Gastroesophageal sphincter (tissue), 4 donors: ENCODE results near the gene SLCO1B1. TPM values are rescaled to one million over a fixed set of nuclear protein-coding genes. Genes with fewer than 3 reads are reported as not detected.

Experiments
- ATAC-seq: fragments of 150-250 bp; one replicate; pipeline ENCODE4 v1.9.1; 2016; ENCODE audit warnings: mild to moderate bottlenecking, moderate library complexity
- H3K27ac ChIP-seq, 4 donors: fragments of 200-600 bp; sonication (generic) in 3 of 4; 1 replicate in 3 of 4; 2 replicates in 1 of 4; pipeline ENCODE4 v1.5.1; 2016 to 2019
- H3K27me3 ChIP-seq: fragments of 200-600 bp; sonication (generic); one replicate; pipeline ENCODE4 v1.5.1; 2019
- H3K36me3 ChIP-seq, 2 donors: fragments of 200-600 bp; sonication (generic); one replicate each; pipeline ENCODE4 v1.5.1; 2019; ENCODE audit warnings: control low read depth in 1 of 2
- H3K4me1 ChIP-seq, 3 donors: fragments of 200-600 bp; sonication (generic); 1 replicate in 2 of 3; 2 replicates in 1 of 3; pipeline ENCODE4 v1.5.1; 2016 to 2019; ENCODE audit warnings: control low read depth in 2 of 3
- H3K4me3 ChIP-seq, 2 donors: fragments of 200-600 bp; sonication (generic); one replicate each; pipeline ENCODE4 v1.5.1; 2019; ENCODE audit warnings: mild to moderate bottlenecking in 1 of 2, moderate library complexity in 1 of 2
- H3K9me3 ChIP-seq, 3 donors: fragments of 200-600 bp; sonication (generic); one replicate each; pipeline ENCODE4 v1.5.1; 2017 to 2019; ENCODE audit warnings: control low read depth in 2 of 3
- CTCF ChIP-seq, 4 experiments: fragments of 200-600 bp in 2 of 4; fragments of 450-650 bp in 2 of 4; sonication (generic) in 1 of 4; IDR thresholded peaks; one replicate each; pipeline ENCODE4 v1.5.1; 2017 to 2019; ENCODE audit warnings: antibody characterized with exemption in 4 of 4, mild to moderate bottlenecking in 2 of 4, moderate library complexity in 2 of 4
- EP300 ChIP-seq: sonication (generic); formaldehyde crosslinking; IDR thresholded peaks from one replicate; pipeline ENCODE4 v1.6.1; 2017; ENCODE audit warnings: antibody characterized with exemption, mild to moderate bottlenecking
- POLR2A ChIP-seq, 2 donors: fragments of 450-650 bp; IDR thresholded peaks; one replicate each; pipeline ENCODE4 v1.6.1; 2017; ENCODE audit warnings: antibody characterized with exemption in 2 of 2, mild to moderate bottlenecking in 2 of 2, moderate library complexity in 1 of 2
- POLR2AphosphoS5 ChIP-seq: sonication (generic); formaldehyde crosslinking; IDR thresholded peaks from one replicate; pipeline ENCODE4 v1.6.1; 2017; ENCODE audit warnings: antibody characterized with exemption
- WGBS, 2 donors: methylation state at CpG; one replicate each; pipeline ENCODE4 v1.1.5; 2018; ENCODE audit warnings: low coverage in 1 of 2; 5-methylcytosine and 5-hydroxymethylcytosine counted together
- total RNA-seq, 4 donors: library from RNA; depleted of rRNA; stranded (reverse); fragments of >200 nt; gene quantifications; one replicate each; pipeline ENCODE4 v1.1.0, GENCODE V29; 2016

Gene SLCO1B1
- total RNA-seq, 4 donors from 2014 or later: not detected

GRCh38 chr12:21220266-21220665, 89.3 kb downstream of the SLCO1B1 start:
- TF ChIP-seq EP300 (no peak), POLR2AphosphoS5 (no peak), POLR2A (IDR thresholded peaks at IDR 0.05) (no peak), CTCF (IDR thresholded peaks at IDR 0.05) (no peak)
- WGBS, 2 donors: 51 to 68% methylated on average over 3 of the region's 3 CpGs
- no peak overlapping the region for H3K4me3 ChIP-seq
- H3K36me3 ChIP-seq: no peaks in the 10 kb centered on the region
- no peaks in the 10 kb centered on the region for H3K4me1 ChIP-seq
- H3K27ac ChIP-seq: no peak overlapping the region
- no peaks in the 10 kb centered on the region for H3K27me3 ChIP-seq
- no peaks in the 10 kb centered on the region for H3K9me3 ChIP-seq
- ATAC-seq: no peak

GRCh38 chr12:21221072-21221471, 90.1 kb downstream of the SLCO1B1 start:
- Histone ChIP-seq H3K27me3 (no peaks in the 10 kb centered on the region), H3K36me3 (no peaks in the 10 kb centered on the region), H3K9me3 (no peaks in the 10 kb centered on the region), H3K4me3 (no peak overlapping the region), H3K27ac (no peak overlapping the region), H3K4me1 (no peaks in the 10 kb centered on the region)
- TF ChIP-seq CTCF (IDR thresholded peaks at IDR 0.05): no peak
- TF ChIP-seq EP300: no peak
- no peak for TF ChIP-seq POLR2A (IDR thresholded peaks at IDR 0.05)
- TF ChIP-seq POLR2AphosphoS5: no peak
- ATAC-seq: no peak

- no peak overlapping the region for H3K27ac ChIP-seq
- H3K4me1 ChIP-seq: no peaks in the 10 kb centered on the region
- TF ChIP-seq POLR2A (IDR thresholded peaks at IDR 0.05) (no peak), POLR2AphosphoS5 (no peak), CTCF (IDR thresholded peaks at IDR 0.05) (no peak), EP300 (no peak)
- H3K36me3 ChIP-seq: no peaks in the 10 kb centered on the region
- no peaks in the 10 kb centered on the region for H3K9me3 ChIP-seq
- no peak overlapping the region for H3K4me3 ChIP-seq
- no peaks in the 10 kb centered on the region for H3K27me3 ChIP-seq
- ATAC-seq: no peak
Measured at GRCh38 chr12:21221778-21222177, 90.8 kb downstream of the SLCO1B1 start.

- TF ChIP-seq POLR2AphosphoS5: no peak
- no peak for ATAC-seq
- no peaks in the 10 kb centered on the region for H3K4me1 ChIP-seq
- no peak overlapping the region for H3K27ac ChIP-seq
- no peak overlapping the region for H3K4me3 ChIP-seq
- no peaks in the 10 kb centered on the region for H3K27me3 ChIP-seq
- no peaks in the 10 kb centered on the region for H3K36me3 ChIP-seq
- no peaks in the 10 kb centered on the region for H3K9me3 ChIP-seq
Measured at GRCh38 chr12:21223930-21224329, 92.9 kb downstream of the SLCO1B1 start.

- Histone ChIP-seq H3K27me3 (no peaks in the 10 kb centered on the region), H3K27ac (no peak overlapping the region), H3K9me3 (no peaks in the 10 kb centered on the region), H3K4me1 (no peaks in the 10 kb centered on the region), H3K4me3 (no peak overlapping the region), H3K36me3 (no peaks in the 10 kb centered on the region)
- TF ChIP-seq POLR2A (IDR thresholded peaks at IDR 0.05) (no peak), CTCF (IDR thresholded peaks at IDR 0.05) (no peak), EP300 (no peak), POLR2AphosphoS5 (no peak)
- ATAC-seq: no peak
- whole genome bisulfite sequencing, 2 donors: 69 to 86% methylated on average over 5 of the region's 5 CpGs
Measured at GRCh38 chr12:21234395-21234794, 103.4 kb downstream of the SLCO1B1 start.

- WGBS, 2 donors: 46 to 68% methylated on average over 4 of the region's 4 CpGs
- Histone ChIP-seq H3K27ac (no peak overlapping the region), H3K4me1 (no peaks in the 10 kb centered on the region), H3K36me3 (no peaks in the 10 kb centered on the region), H3K4me3 (no peak overlapping the region), H3K9me3 (no peaks in the 10 kb centered on the region), H3K27me3 (no peaks in the 10 kb centered on the region)
- TF ChIP-seq POLR2AphosphoS5 (no peak), EP300 (no peak), POLR2A (IDR thresholded peaks at IDR 0.05) (no peak), CTCF (IDR thresholded peaks at IDR 0.05) (no peak)
- no peak for ATAC-seq
Measured at GRCh38 chr12:21239866-21240265, 108.9 kb downstream of the SLCO1B1 start.
